HuH-7 (cell line): Measurements from ENCODE around the gene DDX39A.
"Not testable (repeated sequence)": the region's sequence is repeated elsewhere in the genome, so short reads cannot be mapped to it uniquely, and the experiment has no call there.

ENCODE experiments used
- DNase-seq: peaks from one replicate; pipeline ENCODE4 v3.0.0; 2011; ENCODE audit warnings: low spot score

DDX39A gene

DNA sequence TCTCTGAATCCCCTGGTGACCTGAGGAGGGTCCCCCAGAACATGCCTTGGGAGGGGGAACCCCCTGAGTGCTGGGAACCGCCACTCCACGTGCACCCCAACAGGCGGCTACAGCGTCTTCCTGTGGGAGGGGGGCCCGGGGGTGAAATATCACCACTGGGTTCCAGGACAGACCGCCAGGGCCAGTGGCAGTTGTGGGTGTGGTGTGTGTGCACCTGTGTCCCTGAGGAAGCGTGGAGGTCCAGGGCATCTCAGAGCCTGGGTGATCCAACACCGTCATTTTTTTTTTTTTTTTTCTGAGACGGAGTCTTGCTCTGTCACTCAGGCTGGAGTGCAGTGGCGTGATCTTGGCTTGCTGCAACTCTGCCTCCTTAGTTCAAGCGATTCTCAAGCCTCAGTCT, 33.6 kb downstream of the DDX39A start:
- DNase-seq, result no peak

DNA sequence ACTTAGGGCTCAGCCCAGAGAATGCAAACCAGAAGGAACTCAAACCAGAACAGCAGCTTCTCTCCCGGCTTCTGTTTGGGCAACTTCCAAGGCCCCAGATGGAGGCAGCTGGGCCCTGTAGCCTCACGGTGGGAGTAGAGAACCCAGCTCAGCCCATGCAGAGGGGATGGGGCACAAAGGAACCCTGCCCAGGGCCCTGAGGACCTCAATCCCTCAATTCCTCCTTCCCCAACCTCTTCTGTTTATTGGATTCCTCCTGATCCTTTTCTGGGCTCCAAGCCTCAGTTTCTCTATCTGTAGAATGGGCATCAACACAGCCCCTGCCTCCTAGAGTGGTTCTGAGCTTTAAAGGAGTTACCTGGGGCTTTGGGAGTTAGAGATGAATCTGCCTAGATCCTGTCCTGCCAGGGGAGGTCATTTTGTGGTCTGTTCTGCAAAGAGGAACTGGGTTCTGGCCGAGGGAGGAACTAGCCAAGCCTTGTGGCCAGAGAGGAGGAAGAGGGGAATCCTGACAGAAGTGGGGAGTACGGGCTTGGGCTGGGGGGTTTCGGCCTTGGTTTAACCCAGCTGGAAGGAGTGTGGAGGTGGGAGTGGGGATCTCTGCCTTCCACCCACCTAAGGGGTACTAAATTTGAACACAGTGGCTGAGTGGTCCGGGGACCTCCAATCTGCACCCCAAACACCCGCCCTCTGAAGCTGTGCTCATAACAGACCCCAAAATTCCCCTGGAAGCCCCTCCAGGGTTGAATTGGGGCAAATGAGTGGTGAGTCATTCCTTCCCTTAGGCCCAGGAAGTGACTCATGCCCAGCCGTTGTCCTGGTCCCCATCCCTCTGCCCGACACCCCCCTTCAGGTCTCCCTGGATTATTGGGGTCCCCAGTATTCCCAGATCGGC, 35.2 kb downstream of the DDX39A start:
- DNase-seq, result no peak

DNA sequence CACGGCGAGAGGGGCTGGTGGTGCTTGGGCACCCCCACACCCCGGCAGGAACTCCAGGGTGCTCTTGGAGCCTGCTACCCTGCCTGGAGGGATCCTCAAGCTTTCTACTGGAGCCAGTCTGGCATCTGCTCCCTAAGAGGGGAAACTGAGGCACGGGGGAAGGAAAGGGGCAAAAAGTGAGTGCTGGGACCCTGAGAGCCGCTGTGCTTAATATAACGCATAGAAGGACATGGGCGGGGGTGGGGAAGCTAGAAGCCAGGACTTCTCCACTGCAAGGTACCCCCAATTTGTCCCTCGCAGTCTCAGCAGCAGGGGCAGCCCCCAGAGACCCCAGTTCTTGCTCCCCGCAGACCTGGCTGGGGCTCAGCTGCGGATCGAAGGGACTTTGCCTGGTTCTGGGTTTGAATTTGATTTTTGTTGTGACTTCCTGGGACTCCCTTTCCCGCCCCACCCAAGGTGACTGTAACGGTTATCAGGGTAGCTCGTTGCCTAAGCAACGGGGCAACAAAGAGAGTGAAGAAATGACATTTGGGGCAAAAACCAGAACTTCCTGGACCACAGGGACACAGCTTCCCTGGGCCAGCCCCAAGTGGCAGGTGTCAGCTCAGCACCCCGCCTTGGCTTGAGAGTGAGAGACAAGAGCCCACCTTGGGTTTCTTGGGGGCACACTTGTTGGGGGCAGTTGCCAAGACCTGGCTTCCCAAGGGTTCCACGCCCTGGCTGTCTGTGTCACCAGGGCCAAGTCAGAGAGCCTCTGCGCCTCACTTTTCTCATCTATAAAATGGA, 37.3 kb downstream of the DDX39A start:
- DNase-seq, result no peak

DNA sequence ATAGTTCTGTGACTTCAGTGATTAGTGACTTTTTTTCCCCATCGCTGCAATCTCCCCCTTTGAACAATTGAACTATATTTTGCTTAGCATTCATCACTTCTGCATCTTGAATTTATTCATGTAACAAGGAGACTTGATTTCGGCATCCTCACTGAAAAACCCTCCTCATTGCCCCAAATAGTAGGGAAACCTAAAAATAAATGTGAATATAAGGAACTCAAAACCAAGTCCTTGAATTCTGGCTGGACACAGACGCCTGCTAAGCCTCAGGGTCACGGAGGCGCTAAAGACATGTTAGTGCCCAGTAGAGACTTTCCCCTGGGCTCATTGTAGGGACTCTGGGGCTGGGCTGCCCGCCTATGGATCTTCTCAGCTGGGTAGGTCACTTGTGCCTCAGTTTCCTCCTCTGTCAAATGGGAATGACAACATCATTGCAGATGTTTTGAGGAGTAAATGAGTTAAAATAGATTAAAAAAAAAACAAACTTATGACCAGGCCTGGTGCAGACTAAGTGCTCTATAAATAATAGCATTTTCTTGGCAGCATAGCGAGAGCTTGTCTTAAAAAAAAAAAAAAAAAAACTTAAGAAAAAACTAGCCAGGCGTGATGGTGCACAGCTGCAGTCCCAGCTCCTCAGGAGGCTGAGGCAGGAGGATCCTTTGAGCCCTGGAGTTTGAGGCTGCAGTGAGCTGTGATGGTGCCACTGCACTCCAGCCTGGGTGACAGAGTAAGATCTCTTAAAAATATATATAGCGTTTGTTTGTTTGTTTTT, 39.7 kb downstream of the DDX39A start:
- no peak for DNase-seq

DNA sequence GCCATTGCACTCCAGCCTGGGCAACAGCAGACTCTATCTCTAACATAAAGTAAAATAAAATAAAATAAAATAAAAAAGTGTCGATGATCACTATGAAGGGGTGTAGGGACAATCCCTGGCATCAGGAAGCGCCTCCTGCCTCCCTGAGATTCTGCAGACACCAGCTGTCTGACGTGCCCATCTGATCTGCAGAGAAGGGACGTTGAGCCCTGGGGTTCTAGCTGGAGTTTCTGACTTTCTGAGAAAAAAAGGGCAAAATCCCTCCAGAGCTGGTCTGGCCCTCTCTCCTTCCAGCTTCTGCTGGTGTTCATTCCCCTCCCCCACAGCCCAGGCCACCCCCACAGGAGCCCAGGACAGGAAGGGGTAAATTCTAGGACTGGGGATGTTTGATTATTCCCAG, 40.3 kb downstream of the DDX39A start:
- DNase-seq, result no peak

DNA sequence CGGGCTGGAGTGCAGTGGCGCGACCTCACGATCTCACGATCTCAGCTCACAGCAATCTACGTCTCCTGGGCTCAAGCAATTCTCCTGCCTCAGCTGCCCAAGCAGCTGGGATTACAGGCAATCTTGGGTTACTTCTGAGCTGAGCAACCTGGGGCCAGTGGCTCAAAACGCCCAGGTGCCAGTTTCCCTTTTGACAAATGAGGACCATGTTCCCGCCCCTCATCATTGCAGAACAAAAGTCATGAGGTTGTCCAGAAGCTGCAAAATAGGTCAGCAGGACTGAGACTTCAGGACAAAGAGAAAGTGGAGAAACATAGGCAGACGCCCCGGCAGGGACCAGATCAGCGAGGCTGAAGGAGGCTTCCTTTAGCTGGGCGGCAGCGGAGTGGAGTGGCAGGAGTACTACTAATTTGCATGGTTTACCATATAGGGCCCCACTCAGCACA, 41.2 kb downstream of the DDX39A start:
- DNase-seq, result no peak

DNA sequence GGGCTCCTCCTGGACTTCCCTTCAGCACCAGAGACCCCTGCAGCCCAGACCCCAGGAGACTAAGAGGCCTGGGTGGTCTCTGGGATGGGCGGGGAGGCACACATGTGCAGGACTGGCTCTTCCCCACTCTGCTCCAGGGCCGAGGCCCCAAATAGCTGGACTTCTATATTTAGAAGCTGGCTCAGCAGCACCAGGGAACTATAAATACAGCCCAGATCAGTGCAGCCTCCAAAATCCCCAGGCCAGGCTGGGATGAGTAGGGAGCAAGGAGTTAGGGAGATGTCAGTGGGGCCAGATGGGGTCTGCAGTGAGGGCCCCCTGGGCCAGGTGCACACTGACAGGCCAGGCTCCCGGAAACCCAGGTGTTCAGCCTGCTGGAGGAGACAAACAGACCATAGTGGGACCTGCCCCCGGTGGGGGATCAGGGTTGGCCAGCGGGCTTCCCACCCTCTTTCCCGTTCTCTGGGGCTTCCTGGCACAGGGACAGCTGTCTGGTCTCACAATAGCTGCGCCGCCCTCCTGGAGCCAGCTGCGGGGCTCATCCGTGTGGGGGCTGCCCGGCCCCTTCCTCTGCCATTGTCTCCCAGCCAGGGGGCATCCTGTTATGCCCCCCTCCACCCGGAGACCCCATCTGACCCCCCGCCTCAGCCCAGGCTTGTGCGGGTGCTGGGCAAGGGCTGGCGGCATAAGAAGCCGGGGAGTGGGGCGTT, 43.4 kb downstream of the DDX39A start:
- no peak for DNase-seq

DNA sequence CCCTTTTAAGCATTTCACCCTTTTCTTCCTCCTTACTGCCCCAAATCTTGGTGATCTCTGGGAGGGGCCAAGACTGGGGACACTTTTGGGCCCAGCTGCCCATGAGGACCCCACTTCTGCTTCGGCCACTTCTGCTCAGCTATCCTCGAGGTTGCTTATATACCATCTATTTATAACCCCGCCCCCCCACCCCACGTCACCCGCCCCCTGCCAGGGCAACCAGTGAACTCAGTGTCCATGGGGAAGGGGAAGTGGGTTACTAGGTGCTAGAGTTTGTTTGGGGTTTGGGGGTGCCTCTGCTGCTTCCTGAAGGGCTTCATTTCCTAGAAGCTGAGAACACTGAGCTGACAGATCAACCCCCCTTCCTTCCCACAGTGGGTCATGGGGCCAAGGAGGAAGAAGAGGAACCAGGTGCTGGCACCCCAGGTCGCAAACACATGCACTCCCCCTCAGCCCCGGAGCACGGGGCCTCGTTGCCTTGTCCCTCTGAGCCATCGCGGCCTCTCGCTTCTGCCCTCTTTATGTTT, 44.0 kb downstream of the DDX39A start:
- no peak for DNase-seq

DNA sequence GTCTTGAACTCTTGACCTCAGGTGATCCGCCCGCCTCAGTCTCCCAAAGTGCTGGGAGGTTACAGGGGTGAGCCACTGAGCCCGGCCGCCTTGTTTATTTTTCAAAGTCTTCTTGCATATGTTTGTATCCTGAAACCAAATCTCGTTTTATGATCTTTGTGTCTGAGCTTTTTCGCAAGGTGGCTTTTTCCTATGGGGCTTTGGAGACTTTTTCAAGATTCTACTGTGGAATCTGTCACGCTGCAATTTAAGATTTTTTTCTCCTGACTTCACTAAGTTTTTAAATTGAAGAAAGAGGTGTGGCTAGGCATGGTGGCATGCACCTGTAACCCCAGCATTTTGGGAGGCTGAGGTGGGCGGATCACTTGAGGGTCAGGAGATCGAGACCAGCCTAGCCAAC, 44.8 kb downstream of the DDX39A start:
- not testable (repeated sequence) for DNase-seq

DNA sequence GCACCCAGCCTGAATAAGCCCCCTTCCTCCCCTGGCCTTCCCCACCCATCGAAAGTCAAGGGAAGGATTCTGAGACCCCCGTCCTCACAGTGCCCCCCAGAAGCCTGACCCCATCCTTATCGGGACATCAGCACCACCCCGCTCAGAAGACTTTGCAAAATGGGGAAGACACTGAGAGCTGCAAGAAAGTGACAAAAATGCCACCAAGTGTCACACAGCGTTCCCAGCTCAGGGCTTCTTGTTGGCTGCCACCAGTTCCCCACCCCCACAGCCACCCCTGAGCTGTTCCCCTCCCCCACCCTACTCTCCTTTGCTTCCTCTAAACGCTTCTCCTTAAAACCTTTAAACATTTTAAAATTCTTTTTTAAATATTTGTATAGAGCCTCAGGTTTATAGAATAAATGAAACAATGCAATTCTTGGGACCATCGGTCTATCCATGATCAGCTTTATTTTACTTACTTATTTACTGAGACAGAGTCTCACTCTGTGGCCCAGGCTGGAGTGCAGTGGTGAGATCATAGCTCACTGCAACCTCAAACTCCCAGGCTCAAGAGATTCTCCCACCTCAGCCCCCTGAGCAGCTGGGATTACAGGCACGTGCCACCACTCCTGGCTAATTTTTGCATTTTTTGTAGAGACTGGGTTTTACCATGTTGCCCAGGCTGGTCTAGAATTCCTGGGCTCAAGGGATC, 46.6 kb downstream of the DDX39A start:
- DNase-seq, result not testable (repeated sequence)

DNA sequence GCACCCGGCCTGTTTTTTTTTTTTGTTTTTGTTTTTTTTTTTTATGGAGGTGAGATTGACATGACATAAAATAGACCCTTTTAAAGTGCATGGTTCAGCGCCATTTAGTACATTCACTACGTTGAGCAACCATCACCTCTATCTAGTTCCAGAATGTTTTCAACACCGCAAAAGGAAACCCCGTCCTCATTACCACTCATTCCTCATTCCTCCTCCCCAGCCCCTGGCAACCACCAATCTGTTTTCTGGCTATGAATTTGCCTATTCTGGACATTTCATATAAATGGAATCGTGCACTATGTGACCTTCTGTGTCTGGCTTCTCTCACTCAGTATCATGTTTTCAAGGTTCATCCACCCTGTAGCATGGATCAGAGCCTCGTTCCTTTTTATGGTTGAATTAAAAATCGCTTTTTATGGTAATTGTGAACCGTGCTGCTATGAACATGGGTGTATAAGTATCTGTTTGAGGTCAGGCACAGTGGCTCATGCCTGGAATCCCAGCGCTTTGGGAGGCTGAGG, 47.8 kb downstream of the DDX39A start:
- no peak for DNase-seq

DNA sequence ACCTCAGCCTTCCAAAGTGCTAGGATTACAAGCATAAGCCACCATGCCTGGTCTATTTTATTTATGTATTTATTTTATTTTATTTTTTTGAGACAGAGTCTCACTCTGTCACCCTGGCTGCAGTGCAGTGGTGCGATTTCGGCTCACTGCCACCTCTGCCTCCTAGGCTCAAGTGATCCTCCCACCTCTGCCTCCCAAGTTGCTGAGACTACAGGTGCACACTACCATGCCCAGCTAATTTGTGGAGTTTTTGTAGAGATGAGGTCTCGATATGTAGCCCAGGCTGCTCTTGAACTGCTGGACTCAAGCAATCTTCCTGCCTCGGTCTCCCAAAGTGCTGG, 48.2 kb downstream of the DDX39A start:
- DNase-seq, result no peak

DNA sequence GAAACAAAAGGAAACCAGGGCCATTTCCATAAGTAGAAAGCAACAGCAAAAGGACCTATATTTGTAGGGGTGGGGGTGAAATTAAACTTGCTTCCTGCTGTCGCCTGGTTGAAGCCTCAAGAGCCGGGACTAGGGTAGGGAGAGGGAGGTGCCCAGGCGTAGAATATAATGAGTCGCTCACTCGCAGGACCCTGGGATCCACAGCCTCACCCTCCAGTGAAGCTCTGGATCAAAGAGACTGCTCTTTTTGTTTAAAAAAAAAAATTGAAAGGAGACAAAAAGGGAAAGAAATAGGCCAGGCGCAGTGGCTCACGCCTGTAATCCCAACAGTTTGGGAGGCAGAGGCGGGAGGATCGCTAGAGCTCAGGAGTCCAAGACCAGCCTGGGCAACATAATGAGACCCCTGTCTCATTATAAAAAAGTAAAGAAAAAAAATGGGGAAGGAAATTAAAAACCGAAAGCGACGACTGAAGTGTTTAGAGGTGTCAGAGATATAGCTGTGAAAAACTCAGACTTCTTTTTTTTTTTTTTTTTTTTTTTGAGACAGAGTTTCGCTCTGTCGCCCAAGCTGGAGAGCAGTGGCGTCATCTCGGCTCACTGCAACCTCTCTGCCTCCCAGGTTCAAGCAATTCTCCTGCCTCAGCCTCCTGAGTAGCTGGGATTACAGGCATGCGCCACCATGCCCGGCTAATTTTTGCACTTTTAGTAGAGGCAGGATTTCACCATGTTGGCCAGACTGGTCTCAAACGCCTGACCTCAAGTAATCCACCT, 48.8 kb downstream of the DDX39A start:
- no peak for DNase-seq

DNA sequence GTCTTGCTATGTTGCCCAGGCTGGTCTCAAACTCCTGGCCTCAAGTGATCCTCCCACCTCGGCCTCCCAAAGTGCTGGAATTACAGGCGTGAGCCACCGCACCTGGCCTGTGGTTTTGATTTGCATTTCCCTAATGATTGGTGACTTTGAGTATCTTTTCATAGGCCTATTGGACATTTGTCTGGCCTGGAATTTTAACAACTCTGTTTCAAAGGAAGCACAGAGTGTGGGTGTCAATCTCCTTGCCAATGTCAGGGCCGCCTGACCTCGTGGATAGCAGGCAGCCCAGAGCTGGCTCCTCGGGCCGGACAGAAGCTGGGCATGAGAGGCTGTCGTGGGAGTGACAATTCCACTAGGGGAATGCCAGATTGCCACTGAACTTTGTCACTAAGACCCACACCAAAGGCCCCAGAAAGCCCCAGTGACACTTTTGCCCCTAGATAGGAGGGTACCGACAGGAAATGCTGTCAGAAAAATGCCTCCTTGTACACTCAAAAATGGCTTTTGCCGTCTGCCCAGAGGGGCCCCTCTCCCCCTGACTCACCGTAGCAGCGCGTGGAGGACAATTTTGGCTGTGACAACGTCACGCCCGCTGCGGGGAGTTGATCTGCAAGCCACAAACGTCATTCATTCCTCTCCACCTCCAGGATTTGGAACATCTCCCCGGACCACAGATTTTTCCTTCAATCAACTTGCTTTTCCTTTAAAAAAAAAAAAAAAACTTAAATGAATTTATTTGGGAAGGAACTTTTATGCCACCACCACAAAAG, 49.6 kb downstream of the DDX39A start:
- no peak for DNase-seq

DNA sequence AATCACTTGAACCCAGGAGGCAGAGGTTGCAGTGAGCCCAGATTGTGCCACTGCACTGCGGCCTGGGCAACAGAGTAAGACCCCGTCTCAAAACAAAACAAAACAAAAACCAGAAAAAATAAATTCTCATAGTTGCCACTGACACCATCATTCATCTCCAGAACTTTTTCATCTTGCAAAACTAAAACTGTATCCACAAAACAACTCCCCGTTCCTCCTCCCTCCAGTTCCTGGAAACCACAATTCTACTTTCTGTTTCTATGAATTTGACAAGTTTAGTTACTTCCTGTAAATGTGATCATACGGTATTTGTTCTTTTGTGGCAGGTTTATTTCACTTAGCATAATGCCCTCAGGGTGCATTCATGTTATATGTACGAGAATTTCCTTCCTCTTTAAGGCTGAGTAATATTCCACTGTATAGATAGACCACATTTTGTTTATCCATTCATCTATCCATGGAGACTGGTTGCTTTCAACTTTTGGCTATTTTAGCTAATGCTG, 51.1 kb downstream of the DDX39A start:
- DNase-seq, result no peak

DNA sequence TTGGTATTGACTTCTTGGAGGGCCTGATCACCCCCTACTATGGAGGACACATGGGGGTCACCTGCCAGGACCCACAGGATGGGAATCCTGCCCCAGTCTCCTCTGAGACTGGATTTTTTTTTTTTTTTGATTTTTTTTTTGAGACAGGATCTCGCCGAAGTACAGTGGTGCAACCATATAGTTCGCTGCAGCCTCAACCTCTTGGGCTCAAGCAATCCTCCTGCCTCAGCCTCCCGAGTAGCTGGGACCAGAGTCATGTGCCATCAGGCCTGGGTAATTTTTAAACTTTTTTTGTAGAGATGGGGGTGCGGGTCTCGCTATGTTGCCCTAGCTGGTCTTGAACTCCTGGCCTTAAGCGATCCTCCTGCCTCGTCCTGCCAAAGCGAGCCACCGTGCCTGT, 52.1 kb downstream of the DDX39A start:
- no peak for DNase-seq

DNA sequence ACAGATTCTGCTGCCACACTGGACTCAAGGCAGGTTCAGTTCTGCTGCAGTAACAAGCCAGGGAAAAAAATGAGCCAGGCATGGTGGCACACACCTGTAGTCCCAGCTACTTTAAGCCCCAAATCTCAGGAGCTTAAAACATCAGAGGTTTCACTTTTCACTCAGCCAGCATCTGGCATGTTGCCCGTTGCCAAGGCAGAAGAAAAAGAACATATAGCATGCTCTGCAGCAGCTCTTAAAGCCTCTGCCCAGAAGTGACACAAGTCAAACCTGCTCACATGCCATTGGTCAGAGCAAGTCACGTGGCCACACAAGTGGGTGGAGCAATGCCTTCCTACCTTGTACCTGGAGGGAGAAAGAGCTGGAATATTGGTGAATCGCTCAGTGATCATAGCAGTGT, 52.6 kb downstream of the DDX39A start:
- DNase-seq, result peak; percentile 59

DNA sequence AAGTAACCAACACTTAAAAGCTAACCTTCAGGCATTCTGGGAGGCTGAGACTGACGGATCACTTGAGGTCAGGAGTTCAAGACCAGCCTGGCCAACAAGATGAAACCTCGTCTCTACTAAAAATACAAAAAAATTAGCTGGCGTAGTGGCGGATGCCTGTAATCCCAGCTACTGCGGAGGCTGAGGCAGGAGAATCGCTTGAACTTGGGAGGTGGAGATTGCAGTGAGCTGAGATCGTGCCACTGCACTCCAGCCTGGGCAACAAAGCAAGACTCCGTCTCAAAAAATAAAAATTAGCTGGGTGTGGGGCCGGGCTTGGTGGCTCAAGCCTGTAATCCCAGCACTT, 55.1 kb downstream of the DDX39A start:
- not testable (repeated sequence) for DNase-seq
